NCI-H526 treated with DMSO at 0.1 percent for 48 hours (cell line): ENCODE data around the gene INSC.
"Not testable (repeated sequence)": the region's sequence is repeated elsewhere in the genome, so short reads cannot be mapped to it uniquely, and the experiment has no call there.

Experiments
- DNase-seq: peaks from one replicate; lab custom pipeline; 2025; lab: John Stamatoyannopoulos, UW

INSC gene, protein sequence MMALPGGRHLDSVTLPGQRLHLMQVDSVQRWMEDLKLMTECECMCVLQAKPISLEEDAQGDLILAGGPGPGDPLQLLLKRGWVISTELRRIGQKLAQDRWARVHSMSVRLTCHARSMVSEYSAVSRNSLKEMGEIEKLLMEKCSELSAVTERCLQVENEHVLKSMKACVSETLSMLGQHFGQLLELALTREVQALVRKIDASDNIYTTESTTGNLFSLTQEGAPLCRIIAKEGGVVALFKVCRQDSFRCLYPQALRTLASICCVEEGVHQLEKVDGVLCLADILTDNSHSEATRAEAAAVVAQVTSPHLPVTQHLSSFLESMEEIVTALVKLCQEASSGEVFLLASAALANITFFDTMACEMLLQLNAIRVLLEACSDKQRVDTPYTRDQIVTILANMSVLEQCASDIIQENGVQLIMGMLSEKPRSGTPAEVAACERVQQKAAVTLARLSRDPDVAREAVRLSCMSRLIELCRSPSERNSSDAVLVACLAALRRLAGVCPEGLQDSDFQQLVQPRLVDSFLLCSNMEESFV

GRCh38 chr11:15114501-15115475 lies at the start of gene INSC:
Gene INSC (plus strand): TSS chr11:15114923. CDS start chr11:15149175, 34,252 bp downstream.
- no peak for DNase-seq

DNA sequence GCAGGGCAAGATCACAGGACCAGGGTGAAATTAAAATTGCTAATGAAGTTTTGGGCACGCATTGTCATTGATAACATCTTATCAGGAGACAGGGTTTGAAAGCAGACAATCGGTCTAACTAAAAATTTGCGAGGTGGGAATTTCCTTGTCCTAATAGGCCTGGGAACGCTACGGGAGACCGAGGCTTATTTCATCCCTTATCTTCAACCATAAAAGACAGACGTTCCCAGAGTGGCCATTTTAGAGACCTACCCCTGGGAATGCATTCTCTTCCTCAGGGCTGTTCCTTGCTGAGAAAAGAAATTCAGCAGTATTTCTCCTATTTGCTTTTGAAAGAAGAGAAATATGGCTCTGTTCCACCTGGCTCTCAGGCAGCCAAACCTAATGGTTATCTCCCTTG lies 45.0 kb upstream of the INSC start:
- not testable (repeated sequence) for DNase-seq

DNA sequence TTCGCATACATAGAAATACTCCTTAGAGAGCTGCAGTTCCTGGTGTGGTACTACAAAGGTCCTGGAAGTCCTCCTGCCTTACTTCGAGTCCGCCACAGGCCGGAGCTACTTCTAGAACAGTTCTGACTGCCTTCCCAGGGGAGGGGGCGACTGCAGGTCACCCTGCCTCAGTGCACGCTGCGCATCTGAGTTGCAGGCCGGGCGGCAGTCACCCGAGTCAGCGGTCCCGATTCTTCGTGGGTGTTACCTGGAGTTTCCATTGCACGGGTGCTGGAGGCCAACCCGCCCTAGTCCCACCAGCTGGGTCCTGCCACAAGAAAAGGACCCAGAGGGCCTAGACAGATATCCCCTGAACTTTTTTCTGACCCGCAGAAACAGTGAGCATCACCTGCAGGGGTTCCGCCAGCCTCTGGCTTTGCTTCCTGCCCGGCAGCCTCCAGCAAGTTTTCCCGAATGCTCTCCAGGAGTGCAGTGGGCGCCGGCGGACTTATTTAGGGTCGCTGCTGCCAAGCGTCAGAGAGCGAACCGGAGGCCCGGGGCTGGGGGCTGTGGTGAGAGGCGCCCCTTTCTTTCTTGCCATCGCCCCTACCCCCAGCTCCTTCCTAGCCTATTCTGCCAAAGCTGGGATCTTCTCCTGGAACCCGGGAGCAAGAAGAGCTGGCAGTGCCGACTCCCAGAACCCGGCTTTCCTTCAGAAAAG lies 43.0 kb upstream of the INSC start:
- DNase-seq: no peak

DNA sequence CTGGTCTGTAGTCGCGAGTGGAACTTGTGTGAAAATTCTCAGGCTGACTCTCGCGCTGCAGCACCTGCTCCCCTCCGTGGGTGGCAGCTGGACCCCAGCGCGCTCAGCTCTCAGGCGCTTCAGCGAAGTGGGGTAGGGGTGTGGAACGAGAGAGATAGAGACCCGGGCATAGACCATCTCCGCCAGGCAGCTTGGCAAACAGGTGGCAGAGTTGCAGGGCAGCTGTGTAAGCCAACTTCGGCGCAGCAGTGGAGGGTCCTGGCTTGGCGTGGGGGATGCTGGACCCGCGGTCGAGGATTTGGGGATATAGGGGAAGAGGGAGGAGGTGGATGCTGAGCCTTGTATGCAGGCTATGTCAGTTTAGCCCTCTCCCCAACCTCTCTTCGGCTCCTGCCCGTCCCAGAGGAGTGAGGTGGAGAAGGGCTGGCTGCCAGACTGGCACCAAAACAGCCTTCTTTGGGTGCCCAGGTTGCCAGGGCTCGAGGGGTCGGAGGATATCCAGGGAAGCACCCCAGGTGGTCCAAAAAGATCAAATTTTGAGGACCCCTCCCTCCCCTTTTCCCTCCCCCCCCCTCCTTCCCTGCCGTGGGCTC lies 42.1 kb upstream of the INSC start:
- no peak for DNase-seq

- DNase-seq: peak; percentile 51
These were observed 41.1 kb upstream of the INSC start, which contains the start of gene CALCB for GRCh38 chr11:15073361-15074205. Gene CALCB (plus strand): TSS chr11:15073593. CDS start chr11:15074719, 1,126 bp downstream.

- peak; percentile 87 for DNase-seq
These were observed 40.2 kb upstream of the INSC start for GRCh38 chr11:15074206-15075161.

DNA sequence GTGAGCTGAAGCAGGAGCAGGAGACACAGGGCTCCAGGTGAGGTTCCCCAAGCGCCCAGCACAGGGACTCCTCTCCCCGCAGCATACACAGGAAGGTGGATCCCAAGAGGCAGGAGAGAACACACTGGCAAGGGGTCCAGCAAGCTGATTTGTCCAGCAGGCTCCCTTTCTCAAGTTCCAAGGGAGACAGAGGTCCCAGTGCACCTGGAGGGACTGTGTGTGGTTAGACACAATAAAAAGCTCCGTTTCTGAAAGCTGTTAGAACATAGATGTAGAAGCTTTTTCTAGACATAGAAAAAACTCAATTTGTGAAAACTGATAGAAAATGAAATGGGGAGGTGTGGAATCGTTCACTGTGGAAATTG lies 39.6 kb upstream of the INSC start:
- no peak for DNase-seq

DNA sequence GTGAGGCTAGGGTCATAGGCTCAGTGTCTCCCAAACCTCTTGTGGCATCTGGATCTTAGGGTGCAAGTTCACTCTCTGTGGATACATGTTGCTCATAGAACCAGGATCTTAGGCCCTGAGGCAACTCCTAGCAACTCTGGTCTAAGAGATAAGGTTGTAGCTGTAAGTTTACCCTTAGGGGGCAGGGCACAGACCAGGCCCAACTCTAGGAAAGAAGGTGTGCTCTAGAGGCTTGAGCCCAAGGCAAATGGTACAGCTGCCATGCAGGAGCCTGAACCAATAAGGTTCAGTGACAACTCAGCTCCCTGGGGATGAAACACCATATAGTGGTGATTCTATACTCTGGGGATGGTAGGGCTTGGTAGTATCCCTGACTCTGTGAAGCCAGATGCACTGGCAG lies 23.5 kb upstream of the INSC start:
- DNase-seq: no peak

GRCh38 chr11:15091625-15092024 lies 23.1 kb upstream of the INSC start:
- DNase-seq: no peak

DNA sequence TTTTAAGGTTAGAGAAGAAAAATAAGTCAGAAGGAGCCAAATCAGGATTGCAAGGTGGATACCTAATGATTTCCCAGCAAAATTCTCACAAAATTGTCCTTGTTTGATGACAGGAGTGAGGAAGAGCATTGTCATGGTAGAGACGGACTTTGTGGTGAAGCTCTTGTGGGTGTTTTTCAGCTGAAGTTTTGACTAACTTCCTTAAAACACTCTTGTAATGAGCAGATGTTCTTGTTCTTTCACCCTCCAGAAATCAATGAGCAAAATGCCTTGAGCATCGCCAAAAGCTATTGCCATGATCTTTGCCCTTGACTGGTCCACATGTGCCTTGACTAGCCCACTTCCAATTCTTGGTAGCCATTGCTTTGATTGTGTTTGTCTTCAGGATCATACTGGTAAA lies 21.3 kb upstream of the INSC start:
- DNase-seq: no peak

GRCh38 chr11:15095736-15096228 lies 18.9 kb upstream of the INSC start:
- no peak for DNase-seq

- no peak for DNase-seq
These were observed 17.3 kb upstream of the INSC start for GRCh38 chr11:15097411-15097810.

DNA sequence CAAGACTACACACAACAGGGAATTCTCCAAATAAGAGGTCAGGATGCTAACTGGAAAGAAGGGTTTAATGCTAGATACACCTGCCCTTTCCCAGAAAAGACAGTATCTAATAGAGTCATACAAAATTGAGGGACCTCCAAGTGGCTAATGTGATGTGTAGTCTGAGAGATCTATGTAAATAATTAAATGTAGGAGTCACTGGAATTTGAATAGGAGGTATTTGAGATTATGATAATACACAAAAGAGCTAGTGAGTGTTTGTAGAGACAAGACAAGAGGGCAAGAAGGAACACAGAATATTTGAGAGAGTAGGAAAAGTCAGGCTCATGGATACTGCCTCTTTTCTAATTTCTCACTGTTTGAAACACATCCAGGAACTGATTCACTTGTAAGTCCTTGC lies 15.5 kb upstream of the INSC start:
- peak; percentile 62 for DNase-seq

GRCh38 chr11:15101072-15101709 lies 13.5 kb upstream of the INSC start:
- peak; percentile 30 for DNase-seq

- DNase-seq: no peak
These were observed 10.6 kb upstream of the INSC start for GRCh38 chr11:15104166-15104565.

DNA sequence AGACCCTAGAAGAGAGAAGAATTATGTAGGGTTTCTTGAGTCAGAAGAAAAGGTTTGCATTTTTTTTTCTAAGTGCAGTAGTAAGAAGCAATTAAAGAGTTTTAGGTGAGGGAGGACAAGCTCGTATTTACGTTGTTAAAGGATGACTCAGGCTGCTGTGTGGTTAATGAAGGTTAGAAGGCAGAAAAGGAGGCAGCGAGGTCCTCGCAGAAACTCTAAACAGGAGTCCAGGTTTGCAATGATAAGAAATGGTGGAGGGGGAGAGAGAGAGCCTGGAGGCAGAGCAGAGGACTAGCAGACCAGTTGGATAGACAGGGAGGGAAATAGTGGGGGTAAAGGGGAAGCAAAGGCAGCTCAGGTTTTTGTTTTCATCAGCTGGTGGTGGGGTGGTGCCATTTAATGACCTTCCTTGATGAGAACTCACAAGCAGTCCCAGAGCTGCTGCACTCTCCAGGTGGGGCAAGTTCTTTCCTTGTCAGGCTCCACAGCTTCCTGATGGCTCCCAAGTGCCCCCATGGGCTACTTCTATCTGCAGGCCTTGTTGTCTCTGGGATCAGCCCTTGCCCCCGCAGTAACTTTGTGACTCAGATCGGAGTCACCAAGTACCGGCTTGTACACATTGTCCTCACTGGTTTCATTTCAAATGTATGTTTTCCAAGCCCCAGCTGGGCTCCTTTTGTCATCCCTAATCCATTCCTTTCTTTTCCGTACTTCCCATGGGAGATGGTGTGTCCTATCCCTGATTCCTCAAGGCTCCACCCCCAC lies 8.3 kb upstream of the INSC start:
- DNase-seq: no peak

GRCh38 chr11:15107730-15108515 lies 6.8 kb upstream of the INSC start:
- peak; percentile 16 for DNase-seq
